Kidney (tissue), 14 donors: ENCODE results near the gene POU3F3. TPM values are rescaled to one million over a fixed set of nuclear protein-coding genes. Genes with fewer than 3 reads are reported as not detected.

ENCODE experiments used
- DNase-seq, 5 donors: peaks; one replicate each; pipeline ENCODE4 v3.0.0-alpha.2; 2013 to 2020
- FAIRE-seq: peaks from 2 replicates; lab custom pipeline; 2012; peaks lifted over from hg19 to GRCh38; lab: Jason Lieb, UNC
- H3K27ac ChIP-seq, 2 donors: one replicate each; pipeline ENCODE4 v1.7.0; 2013; ENCODE audit warnings: low read depth in 2 of 2, low read length in 2 of 2, inconsistent platforms in 1 of 2
- H3K27me3 ChIP-seq: one replicate; pipeline ENCODE4 v1.7.1; 2013; ENCODE audit warnings: low read length, inconsistent platforms; ENCODE audit not compliant: control insufficient read depth, insufficient read depth
- H3K36me3 ChIP-seq, 3 donors: one replicate each; pipeline versions ENCODE4 v1.7.0 to v1.7.1; 2013; ENCODE audit warnings: low read length in 3 of 3, control low read depth in 1 of 3, inconsistent platforms in 1 of 3; ENCODE audit not compliant: insufficient read depth in 3 of 3, control insufficient read depth in 2 of 3
- H3K4me1 ChIP-seq, 3 donors: one replicate each; pipeline versions ENCODE4 v1.7.0 to v1.7.1; 2013; ENCODE audit warnings: low read length in 3 of 3, inconsistent platforms in 1 of 3, low read depth in 1 of 3; ENCODE audit not compliant: control insufficient read depth in 2 of 3, insufficient read depth in 2 of 3
- H3K4me3 ChIP-seq, 3 donors: one replicate each; pipeline versions ENCODE4 v1.7.0 to v1.8.1; 2013; ENCODE audit warnings: low read length in 3 of 3, control low read depth in 1 of 3, inconsistent platforms in 1 of 3
- H3K9ac ChIP-seq, 3 donors: one replicate each; pipeline versions ENCODE4 v1.7.0 to v1.7.1; 2013; ENCODE audit warnings: low read length in 3 of 3, control low read depth in 1 of 3, inconsistent platforms in 1 of 3
- H3K9me3 ChIP-seq, 3 donors: one replicate each; pipeline versions ENCODE4 v1.7.0 to v1.7.1; 2013; ENCODE audit warnings: low read length in 3 of 3, control low read depth in 1 of 3, inconsistent platforms in 1 of 3; ENCODE audit not compliant: control insufficient read depth in 2 of 3, insufficient read depth in 1 of 3
- intact Hi-C: fragments of 100-400 bp; cut with DNase I; formaldehyde crosslinking; loops from one replicate; pipeline ENCODE4 v1.11.1; 2022
- polyA plus RNA-seq: library from polyadenylated mRNA; stranded (reverse); fragments of 350-450 nt; fragmentation: Illumina TruSeq; extraction: RNeasy Lipid Tissue Mini Kit (QIAGEN cat#74804); gene quantifications from one replicate; pipeline ENCODE4 v1.2.3, GENCODE V29; 2014; ENCODE audit warnings: low read depth, low replicate concordance; ENCODE audit not compliant: insufficient read depth
- total RNA-seq: library from RNA; stranded (reverse); fragmentation: NEBNext Ultra II Directional; extraction: Animal tissue kit (Norgen Biotek cat#: 25700); gene quantifications from one replicate; pipeline ENCODE4 v1.2.1, GENCODE V29; 2021
- TF ChIP-seq, protein P1 (sequence below): IDR thresholded peaks from 3 replicates; pipeline ENCODE4 v1.5.1; 2012; ENCODE audit warnings: mild to moderate bottlenecking, moderate library complexity, borderline replicate concordance; ENCODE audit not compliant: insufficient read depth; ENCODE audit errors: extremely low read depth
- donor health status: control.
- donor health status: control.
- donor health status: control.
- donor health status: control.
- donor health status: control.
- donor health status: DM: yes; HTN: yes; CAD: no.
- donor health status: Normal renal cell carcinoma (clear cell type).

Gene POU3F3
- total and polyA plus RNA-seq, 2 donors from 2014 or later: 31.4 to 118 TPM

GRCh38 chr2:104846786-104847585, 6.9 kb upstream of the POU3F3 start:
- H3K27me3 ChIP-seq: peaks cover 64% of the 10 kb centered on the region
- DNase-seq (peak in 4 of 5 donors; percentile 55 to 74 (median 66)), FAIRE-seq (no peak)

DNA sequence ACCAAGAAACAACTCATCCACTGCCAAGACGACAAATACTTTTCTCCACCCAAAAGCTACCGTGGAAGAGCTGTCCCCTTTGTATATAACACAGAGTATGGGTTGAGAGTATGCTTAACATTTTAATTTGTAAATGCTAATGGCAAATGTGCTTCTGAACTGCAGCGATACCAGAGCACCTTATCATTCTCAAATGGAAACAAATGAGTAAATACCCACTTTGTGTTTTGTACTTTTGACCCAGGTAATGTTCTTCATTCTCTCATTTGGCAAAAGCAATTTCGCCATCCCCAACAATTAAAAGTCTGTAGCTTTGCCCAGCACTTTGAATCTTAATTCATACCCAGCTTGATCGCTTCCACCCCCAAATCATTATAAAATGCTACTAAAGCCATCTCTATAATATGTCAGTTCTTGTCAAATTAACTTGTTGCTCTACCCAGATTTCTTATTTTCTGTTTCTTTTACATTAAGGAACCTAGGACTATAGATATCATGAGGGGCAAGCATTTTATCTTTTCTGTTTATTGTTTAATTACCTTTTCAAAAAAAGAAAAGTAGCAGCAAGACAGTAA, 6.2 kb upstream of the POU3F3 start:
- H3K9me3 ChIP-seq: no peaks in the 10 kb centered on the region
- TF ChIP-seq, protein P1, sequence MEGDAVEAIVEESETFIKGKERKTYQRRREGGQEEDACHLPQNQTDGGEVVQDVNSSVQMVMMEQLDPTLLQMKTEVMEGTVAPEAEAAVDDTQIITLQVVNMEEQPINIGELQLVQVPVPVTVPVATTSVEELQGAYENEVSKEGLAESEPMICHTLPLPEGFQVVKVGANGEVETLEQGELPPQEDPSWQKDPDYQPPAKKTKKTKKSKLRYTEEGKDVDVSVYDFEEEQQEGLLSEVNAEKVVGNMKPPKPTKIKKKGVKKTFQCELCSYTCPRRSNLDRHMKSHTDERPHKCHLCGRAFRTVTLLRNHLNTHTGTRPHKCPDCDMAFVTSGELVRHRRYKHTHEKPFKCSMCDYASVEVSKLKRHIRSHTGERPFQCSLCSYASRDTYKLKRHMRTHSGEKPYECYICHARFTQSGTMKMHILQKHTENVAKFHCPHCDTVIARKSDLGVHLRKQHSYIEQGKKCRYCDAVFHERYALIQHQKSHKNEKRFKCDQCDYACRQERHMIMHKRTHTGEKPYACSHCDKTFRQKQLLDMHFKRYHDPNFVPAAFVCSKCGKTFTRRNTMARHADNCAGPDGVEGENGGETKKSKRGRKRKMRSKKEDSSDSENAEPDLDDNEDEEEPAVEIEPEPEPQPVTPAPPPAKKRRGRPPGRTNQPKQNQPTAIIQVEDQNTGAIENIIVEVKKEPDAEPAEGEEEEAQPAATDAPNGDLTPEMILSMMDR: no peak
- DNase-seq: peak in 2 of 5 donors; percentile 7 to 44
- intact Hi-C loops: no loop called here
- H3K27ac ChIP-seq: peak overlapping the region; percentile 74 to 89
- peaks cover 0 to 3% (median 2%) of the 10 kb centered on the region in 3 donors for H3K4me1 ChIP-seq
- no peaks in the 10 kb centered on the region for H3K36me3 ChIP-seq
- H3K4me3 ChIP-seq: peak overlapping the region; percentile 14 to 78 (median 30)
- H3K27me3 ChIP-seq: peaks cover 64% of the 10 kb centered on the region
- peak overlapping the region; percentile 2 to 72 (median 41) for H3K9ac ChIP-seq
- FAIRE-seq: no peak

More at GRCh38 chr2:104846786-104847585, 6.9 kb upstream of the POU3F3 start:
- Histone ChIP-seq H3K9ac (peak overlapping the region in 2 of 3 donors; percentile 2 to 72), H3K36me3 (no peaks in the 10 kb centered on the region), H3K9me3 (no peaks in the 10 kb centered on the region), H3K4me3 (peak overlapping the region; percentile 14 to 78 (median 30)), H3K27ac (peak overlapping the region; percentile 74 to 89), H3K4me1 (peaks cover 0 to 3% (median 0%) of the 10 kb centered on the region in 3 donors)
- intact Hi-C loops: no loop called here
- TF ChIP-seq, protein P1: no peak

DNA sequence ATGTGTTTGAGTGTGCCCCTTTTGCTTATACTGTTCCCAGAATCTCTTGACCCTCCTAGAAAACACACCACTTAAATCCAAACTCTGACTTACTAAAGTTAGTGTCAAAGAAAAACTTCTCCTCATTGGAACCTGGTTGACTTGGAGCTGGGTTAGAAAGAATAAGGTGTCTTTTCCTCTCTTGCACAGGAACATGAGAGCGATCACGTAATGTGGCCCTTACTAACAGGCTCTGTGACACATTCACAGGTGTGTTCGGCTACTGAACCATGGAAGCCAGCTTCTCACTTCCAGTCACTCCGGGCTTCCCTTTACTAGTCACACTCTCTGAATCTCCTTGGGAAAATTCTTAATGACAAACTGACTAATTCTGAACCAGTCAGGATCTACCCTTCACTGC, 5.4 kb upstream of the POU3F3 start:
- TF ChIP-seq, protein P1: no peak
- no peaks in the 10 kb centered on the region for H3K9me3 ChIP-seq
- DNase-seq (peak in 4 of 5 donors; percentile 57 to 84 (median 76)), FAIRE-seq (no peak)
- no peaks in the 10 kb centered on the region for H3K36me3 ChIP-seq
- intact Hi-C loops: no loop called here
- H3K4me3 ChIP-seq: peak overlapping the region; percentile 31 to 78 (median 37)
- H3K9ac ChIP-seq: peak overlapping the region in 2 of 3 donors; percentile 24 to 72
- H3K27ac ChIP-seq: peak overlapping the region; percentile 60 to 89
- H3K27me3 ChIP-seq: peaks cover 65% of the 10 kb centered on the region
- H3K4me1 ChIP-seq: peaks cover 0 to 5% (median 3%) of the 10 kb centered on the region in 3 donors
